OCI-LY3 (cell line): Measurements from ENCODE around the gene PNPLA8.

ENCODE experiments used
- EZH2phosphoT487 ChIP-seq: fragments of 200-600 bp; shearing (Covaris generic); IDR thresholded peaks from 2 replicates; pipeline ENCODE4 v1.6.1; 2018; ENCODE audit warnings: antibody characterized with exemption, mixed run types, low read depth
- TF ChIP-seq, protein P1 (sequence below): fragments of 200-600, 300-600 bp; sonication (generic); IDR thresholded peaks from 2 replicates; pipeline ENCODE4 v1.5.1; 2014; ENCODE audit warnings: antibody characterized with exemption, low read length, low read depth

DNA sequence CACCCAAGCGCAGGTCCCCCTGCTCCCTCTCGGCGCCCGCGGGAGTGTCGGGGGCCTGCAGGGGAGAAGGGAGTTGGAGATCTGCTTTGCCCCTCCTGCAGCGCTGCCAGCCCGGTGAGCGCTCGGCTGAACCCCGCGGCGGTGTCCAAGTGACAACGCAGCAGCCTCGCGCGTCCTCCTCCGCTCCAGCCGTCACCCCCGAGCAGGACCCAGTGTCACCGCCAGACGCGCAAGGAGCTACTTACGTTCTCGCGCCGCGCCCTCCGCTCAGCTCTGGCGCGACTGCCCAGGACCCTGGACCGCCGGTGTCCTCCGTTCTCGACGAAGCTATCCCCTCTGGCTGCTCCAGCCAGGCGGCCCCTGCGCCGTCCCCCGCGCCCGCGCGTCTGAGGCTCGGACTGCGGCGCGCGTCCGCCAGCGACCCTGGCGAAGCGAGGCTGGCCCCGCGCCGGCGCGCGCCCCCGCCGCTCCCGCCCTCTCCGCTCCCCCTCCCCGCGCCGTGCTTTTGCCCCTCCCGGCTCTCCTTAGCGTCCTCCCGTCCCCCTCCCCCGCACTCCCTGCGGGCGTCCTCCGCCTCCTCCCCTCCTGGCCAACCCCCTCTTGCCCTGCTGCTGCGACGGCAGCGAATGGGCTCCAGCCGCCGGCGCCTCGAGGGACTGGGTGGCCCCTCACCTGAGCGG lies 69.8 kb downstream of the PNPLA8 start, which contains the start of gene NRCAM:
- TF ChIP-seq, protein P1, sequence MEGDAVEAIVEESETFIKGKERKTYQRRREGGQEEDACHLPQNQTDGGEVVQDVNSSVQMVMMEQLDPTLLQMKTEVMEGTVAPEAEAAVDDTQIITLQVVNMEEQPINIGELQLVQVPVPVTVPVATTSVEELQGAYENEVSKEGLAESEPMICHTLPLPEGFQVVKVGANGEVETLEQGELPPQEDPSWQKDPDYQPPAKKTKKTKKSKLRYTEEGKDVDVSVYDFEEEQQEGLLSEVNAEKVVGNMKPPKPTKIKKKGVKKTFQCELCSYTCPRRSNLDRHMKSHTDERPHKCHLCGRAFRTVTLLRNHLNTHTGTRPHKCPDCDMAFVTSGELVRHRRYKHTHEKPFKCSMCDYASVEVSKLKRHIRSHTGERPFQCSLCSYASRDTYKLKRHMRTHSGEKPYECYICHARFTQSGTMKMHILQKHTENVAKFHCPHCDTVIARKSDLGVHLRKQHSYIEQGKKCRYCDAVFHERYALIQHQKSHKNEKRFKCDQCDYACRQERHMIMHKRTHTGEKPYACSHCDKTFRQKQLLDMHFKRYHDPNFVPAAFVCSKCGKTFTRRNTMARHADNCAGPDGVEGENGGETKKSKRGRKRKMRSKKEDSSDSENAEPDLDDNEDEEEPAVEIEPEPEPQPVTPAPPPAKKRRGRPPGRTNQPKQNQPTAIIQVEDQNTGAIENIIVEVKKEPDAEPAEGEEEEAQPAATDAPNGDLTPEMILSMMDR: no peak
- TF ChIP-seq EZH2phosphoT487: no peak
